NCI-H1436 treated with DMSO at 0.1 percent for 48 hours (cell line): Measurements from ENCODE around the gene KCNE1.
"Not testable (repeated sequence)": the region's sequence is repeated elsewhere in the genome, so short reads cannot be mapped to it uniquely, and the experiment has no call there.

Source experiments
- DNase-seq: peaks from one replicate; lab custom pipeline; 2025; lab: John Stamatoyannopoulos, UW

Gene KCNE1

DNA sequence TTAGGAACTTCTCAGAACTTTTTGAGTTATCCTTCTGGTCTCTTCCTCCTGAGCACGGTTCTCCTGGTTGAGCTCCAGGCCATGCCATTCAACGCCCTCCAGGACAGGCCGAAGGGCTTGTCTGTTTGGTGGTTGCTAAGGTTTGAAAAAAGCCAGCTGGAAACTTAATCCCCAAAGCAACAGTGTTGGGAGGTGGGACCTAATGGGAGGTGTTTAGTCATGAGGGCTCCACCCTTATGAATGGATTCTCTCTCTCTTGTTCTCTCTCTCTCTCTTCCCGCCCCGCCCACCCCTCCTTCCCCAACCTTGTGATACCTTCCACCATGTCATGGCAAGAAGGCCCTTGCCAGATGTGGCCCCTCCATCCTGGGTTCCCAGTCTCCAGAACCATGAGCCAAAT lies 829 bp downstream of the KCNE1 start:
- no peak for DNase-seq

DNA sequence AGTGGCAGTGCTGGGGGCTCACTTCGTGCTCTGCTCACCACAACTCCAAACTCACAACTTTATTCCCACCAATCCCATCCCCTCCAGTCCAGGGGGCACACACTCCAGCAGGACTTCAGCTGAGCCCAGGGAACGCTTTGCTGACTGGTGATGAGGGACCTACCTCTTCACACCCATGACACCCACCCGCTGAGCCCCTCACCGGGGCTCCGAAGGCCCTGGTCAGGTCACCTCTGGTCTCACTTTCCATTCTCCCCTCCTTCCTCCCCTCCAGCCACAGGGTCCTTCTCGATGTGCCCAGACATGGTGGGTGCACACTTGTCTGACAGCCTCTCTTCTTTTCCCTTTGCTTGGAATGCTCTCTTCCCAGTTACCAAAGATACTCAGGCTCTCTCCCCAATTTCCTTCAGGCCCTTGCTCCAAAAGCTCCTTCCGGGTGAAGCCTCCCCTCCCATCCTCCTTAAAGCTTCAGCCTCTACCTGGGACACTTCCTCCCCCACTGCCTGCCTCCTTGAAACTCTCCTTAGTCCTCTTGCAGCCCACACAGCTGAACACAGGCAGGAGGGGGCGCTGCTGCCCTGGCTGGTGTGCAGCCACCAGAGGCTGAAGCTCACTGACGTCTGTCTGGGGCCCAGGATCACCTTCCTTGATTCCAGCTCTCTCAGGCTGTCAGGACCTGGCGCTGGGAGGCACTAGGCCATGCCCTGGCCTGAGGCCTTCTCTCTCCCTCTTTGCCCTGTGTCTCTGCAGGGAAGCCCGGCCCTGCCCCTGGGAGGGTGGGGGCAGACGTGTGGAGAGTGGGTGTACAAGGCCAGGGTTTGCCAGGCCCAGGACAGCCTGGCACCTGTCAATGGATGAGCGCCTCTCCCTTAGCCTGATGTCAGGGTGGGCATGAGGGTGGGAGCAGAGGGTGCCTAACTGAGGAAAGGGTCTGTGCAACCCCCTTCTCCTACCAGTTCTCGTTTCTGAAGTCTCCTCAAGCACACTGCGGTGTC lies 1.6 kb downstream of the KCNE1 start:
- peak; percentile 16 for DNase-seq

DNA sequence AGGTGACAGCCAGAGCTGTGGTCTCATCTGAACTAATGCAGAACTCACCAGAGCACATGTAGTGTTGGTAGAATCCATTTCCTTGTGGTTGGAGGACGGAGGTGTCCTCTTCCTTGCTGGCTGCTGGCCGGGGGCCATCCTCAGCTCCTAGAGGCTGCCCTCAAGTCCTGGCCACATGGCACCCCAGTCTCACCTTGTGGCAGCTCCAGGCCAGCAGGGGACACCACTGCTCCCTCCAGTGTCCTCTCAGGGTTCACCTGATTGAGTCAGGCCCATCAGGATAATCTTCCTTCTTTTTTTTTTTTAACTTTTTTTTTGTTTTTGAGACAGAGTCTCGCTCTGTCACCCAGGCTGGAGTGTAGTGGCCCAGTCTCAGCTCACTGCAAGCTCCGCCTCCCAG lies 2.9 kb downstream of the KCNE1 start:
- DNase-seq, result no peak

DNA sequence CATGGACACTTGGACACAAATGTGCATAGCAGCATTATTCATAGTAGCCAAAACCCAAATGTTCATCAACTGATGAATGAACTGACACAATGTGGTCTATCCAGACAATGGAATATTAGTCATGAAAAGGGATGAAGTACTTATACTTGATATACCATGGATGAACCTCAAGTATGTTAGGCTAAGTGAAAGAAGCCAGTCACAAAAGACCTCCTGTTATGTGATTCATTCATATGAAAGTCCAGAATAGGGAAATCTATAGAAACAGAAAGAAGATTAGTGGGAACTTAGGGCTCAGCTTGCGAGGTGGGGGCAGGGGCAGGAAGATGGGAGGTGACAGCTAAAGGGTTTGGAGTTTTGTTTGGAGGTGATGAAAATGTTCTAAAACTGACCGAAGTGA lies 7.4 kb downstream of the KCNE1 start:
- no peak for DNase-seq

DNA sequence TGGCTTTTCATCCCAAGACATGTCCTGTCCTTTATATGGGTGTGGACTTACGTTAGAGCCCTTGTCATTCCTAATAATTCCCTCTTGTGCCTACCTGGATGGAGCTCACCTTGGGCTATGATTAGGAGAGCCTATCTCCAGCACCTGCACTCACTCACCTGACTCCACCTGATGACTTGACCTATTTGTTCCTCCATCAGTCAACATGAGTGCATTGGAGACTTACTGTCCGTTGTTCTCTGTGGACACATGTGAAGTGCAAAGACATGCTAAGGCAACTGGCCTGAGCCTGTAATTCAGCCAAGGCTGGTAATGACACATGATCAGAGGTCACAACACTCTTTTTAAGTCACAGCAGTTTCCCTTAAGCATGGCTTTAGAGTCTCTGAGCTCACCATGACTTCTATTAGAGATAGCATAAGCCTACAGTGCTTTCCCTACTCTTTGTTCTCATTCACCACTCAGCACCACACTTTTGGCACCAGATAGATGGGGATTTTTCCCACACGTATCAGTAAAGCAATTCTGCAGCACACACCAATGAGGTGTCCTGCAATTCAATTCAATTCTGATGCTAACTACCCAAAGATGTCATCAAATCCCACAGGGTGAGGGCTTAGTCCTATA lies 9.4 kb downstream of the KCNE1 start:
- no peak for DNase-seq

DNA sequence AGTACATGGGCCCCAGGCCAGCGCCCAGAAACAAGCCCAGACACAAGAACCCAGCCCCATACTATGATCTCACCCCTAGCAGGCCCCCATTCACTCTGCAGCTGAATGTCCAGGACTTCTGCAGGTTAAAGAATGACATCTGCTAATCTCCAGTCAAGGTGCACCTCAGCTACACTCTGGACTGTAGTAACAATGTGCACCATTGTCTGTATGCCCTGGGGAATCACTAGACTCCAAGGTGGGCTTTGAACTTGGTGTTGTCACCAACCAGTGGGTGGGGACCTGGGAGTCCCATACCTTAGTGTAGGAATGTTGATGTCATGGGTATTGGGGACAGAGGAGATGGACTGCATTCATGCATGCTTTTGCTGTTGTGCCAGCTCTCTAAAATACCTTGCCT lies 10.3 kb downstream of the KCNE1 start:
- no peak for DNase-seq

DNA sequence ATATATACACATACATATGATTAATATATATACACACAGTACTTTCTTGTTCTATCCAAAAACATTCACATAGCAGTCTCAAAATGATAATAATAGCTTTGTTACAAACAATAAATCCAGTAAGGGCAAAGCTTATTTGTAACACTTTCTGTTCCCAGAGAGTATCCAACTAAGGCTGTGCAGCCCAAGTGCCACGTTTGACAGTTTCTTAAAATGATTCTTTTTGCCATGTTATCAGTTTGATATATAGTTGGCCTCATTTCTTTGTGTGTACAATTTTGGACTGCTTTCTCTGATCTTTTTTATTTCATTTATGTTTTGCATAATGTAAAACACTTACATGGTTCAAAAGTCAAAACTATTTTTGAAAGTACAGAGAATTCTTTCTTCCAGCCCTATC lies 11.8 kb downstream of the KCNE1 start:
- no peak for DNase-seq

DNA sequence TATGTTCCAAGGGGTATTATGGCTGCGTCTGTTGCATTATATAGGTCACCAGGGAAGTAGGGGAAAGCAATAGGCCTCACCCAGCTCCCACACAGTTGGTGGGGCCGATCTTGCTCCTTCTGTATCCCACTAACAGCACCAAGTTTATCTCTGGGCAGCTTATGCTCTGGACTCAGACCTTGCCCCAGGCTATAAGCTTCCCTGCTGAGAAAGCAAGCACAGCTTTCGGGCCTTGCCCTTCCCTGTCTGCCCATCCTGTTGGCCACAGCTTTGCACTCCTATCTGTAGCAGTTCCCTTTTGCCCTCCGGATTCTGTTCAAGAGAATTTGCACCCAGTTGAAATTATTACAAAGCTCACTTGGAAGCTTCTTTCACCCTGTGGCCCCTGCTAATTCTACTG lies 12.9 kb downstream of the KCNE1 start:
- DNase-seq, result no peak

DNA sequence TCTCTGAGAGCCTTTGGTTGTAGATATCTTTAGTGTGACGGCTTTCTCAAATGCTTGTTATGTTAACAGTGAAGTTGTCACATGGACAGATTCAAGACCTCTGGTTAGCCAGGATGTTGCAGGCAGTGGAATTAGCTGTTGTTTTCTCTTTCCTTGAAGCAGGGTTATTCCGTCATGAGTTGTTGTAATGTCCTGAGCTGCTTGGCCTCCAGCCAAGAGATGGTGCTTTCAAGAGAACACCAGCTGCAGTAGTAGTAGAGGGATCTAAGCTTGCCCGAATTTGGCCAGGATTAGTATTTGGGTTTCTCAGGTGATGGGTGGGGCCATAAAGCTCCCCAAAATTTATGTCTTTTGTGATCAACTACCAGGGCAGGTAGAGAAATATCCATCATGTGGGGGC lies 13.4 kb downstream of the KCNE1 start:
- DNase-seq, result no peak

DNA sequence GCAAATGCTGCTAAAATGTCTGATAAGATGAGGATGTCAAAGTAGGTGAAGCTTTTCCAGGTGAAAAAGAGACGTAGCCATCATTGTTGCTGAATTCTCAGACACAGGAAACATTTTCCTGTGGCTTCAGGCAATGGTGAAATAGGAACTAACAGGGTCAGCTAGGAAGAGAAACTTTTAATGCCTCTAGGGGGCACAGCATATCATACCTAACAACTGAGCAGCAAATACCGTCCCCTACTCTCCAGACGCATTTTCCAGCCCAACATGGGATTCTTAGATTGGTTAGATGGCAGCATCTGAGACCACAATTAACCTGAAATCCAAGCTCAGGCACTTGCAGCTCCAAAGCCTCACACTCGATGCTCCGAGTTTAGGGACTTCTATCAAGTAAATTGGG lies 28.2 kb downstream of the KCNE1 start:
- not testable (repeated sequence) for DNase-seq

DNA sequence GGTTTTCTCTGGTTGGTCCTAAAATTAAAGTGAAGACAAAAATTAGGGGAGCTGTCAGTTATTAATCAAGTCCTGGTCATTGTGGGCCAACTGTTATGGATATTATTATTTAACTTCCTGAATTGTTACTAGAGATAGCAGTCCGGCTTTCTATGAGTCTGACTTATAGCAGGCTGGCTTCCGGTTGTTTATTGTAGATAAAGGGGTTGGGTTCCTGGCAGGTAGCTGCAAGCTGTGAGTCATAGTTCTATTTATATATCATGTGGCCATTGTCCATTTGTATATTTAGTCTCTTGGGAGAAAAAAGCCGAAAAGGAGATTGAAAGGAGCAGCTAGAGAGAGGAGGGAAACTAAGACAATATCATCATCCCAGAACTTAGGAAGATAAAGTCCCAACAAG lies 28.6 kb downstream of the KCNE1 start:
- not testable (repeated sequence) for DNase-seq

DNA sequence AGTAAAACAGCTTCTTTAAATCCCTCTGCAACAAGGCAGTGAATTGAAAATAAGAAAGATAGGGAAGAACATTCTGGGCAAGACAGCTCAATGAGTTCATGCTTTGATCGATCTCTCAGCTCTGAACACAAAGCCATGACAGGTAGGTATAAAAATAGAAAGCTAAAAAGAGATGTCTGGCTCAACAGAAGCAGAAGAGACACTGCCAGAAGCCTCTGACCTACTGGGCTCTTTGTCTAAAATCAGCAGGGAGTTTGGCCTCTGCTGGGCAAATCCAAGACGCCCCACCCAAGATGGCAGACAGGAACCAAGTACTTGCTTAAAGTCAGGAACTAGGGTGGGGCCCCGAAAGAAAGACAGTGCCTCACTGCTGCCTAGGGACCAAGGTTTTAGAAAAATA lies 44.7 kb downstream of the KCNE1 start:
- DNase-seq, result not testable (repeated sequence)

DNA sequence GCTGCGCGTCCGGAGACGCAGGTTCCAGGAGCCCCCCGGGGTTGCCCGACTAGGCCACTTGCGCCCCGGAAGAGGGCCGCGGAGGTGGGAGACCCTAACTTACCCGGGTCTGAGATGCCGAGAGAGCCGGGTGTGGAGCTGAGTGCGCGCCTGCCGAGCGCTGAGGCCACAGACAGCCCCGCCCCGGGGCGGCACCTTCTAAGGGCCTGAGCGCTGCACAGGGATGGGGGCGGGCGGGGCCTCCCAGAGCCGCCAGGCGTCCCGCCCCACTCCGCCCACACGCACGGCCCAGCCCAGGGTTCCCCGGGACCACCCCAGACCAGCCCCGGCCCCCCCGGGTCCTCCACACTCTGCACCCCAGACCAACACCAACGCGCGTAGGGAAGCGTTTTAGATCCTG lies 52.6 kb downstream of the KCNE1 start:
- not testable (repeated sequence) for DNase-seq

DNA sequence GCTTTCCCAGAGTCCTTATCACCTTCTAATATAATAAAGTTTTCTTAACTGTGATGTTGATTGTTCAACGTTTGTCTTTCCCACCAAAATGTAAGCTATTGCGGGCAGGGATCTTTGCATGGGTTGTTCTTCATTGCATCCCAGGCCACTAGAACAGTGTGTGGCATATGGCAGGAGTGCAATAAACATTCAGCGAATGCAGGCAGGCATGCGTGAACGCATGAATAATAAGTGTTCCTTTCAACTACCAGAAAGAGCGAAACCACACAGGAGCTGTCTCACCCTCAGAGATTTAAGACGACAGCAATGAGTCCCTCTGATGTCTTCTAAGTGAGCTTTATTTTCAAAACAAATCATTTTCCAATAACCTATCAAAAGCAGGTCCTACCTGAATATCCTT lies 53.7 kb downstream of the KCNE1 start:
- DNase-seq, result not testable (repeated sequence)

DNA sequence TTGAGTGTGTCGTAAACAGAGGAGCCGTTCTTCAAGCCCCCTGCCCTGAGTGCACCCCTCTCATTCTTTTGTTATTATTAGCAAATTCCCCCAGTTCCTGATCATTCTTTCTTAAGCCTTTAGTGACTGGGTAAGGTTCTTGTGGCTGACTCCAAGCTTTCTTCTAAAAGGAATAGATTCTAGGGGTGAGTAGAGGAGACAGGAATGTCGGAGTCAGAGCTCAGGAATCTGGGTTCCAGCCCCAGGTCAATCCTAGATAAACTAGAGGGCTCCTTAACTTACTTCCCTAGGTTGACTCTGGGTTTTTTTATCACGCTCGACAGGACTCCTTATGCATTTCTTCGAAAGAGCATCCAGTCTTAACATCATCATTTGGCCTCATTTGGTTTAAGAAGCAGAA lies 55.8 kb downstream of the KCNE1 start:
- not testable (repeated sequence) for DNase-seq

DNA sequence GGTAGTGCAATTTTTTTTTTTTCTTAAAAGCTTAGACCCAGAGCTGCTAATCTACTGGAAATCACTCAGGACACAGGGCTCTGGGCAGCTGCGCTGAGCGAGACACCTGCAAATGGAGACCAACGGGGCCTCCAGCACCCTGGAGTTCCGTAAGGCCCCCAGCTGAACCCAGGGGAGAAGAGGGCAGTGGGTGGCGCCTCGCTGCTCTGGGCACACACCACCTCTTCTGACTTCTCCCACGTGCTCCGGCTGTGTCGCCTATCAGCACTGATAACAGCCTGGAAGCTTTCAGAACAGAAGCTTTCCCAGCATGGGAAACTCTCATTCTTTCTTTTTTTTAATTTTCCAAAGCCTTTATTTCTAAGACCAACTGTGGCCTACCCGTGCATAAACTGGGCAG lies 56.4 kb downstream of the KCNE1 start:
- not testable (repeated sequence) for DNase-seq

DNA sequence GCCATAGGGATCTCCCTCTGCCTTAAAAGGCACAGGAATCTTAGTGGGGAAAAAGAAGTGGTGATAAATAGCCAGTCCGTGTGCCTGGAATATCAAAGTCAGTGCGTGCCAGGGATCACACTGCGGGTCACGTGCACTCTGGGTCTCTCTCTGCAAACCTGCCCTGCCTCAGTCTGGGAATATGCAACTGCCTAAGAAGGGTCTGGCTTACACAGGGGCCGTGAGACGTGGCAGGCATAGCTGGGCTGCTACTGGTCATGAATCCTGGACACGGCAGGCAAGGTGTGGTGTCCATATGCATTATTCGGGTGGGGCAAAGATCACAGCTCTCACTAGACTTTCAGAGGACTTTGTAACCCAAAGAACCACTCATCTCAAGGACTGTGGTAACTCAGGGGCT lies 65.0 kb downstream of the KCNE1 start:
- not testable (repeated sequence) for DNase-seq

DNA sequence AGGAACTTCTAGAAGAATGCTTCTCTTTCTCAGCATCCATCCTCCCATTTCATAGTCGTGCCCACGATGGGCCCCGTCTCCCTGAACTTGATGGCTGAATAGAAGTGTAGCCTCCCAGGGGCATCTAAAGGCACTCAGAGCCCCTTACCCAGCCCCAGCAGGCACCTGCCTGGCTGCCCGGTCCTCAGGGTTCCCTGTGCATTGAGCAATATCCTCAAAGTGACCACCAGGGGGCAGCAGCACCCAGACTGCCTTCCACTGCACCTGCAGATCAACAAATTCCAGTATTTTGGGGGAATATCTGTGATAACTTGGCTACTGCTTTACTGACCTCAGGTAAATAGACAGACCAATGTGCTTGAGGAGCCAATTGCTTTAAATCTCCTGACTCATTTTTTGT lies 68.5 kb downstream of the KCNE1 start:
- not testable (repeated sequence) for DNase-seq

DNA sequence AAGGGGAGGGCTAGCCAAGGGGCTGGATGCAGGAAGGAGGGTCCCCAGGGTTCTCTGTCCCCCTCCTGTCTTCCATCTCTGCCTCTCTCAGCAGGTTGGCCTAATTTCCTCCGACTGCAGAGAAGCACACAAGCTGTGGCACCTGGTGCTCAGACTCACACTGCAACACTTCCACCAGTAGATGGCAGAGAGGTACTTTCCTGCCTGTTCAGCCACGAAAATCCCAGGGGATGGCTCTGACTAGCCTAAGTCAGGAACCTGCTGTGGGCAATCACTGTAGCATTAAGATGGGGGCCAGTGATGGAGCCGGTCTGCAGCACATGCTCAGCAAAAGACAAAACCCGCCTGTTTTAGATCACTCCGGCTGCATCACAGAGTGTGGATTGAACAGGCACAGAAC lies 82.3 kb downstream of the KCNE1 start:
- DNase-seq, result not testable (repeated sequence)

DNA sequence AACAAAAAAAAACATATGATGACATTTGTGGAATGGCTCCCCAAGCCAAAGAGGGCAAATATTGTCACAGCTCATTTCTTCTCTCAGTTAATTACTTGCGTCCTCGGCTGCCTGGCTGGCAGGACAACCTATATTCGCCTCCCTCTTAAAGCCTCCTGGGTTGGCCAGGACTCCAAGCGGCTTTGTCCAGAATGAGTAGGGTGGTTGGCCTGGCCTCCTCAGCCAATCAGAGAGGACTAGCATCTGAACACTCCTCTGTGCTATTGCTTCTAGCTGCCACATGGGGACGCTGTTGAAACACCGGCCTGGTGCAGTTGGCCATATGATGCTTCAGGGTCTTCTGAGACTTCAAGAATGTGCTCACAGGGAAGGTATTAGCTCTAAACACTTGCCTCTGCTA lies 83.6 kb downstream of the KCNE1 start:
- not testable (repeated sequence) for DNase-seq

DNA sequence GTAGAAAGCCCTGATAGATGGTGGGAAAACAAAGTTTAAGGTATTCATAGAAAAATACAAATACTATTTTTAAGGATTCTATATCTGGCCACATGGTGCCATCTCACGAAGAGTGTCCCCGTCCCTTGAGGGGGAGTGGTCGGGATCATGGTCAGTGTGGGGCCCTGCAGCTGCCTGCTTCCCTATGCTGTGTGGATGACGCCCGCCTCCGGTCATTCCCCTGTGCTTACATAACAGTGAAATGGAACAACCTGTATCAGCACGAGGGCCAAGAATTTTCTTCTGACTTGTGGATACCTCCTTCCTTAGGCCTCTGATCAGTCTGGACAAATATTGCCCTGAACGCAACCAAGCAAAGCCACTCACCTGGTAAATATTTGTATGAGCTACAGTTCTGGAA lies 84.7 kb downstream of the KCNE1 start:
- DNase-seq, result not testable (repeated sequence)

DNA sequence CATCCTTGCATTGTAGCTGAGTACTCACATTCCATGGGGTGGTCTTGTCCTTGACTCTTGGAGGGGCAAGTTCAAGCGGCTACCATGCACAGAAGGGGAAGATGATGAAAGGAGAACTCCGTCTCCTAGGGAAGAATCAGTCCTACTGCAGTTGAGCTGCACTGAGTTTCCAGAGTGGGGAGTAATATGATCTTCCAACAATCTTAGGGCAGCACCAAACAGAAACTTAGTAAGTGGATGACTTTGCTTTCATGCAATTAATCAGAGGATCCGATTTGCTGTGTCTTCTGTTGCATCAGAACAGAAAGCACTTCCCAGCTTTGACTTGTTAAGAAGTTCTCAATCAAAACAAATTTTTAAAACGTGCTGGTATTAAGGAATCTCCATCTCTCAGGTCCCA lies 88.2 kb downstream of the KCNE1 start, which contains the start of gene SMIM34:
TSS of gene SMIM34 (minus strand) at position 147 of the 400 bp plus-strand sequence. CDS start at position 35, 112 bp downstream.
- DNase-seq, result not testable (repeated sequence)

DNA sequence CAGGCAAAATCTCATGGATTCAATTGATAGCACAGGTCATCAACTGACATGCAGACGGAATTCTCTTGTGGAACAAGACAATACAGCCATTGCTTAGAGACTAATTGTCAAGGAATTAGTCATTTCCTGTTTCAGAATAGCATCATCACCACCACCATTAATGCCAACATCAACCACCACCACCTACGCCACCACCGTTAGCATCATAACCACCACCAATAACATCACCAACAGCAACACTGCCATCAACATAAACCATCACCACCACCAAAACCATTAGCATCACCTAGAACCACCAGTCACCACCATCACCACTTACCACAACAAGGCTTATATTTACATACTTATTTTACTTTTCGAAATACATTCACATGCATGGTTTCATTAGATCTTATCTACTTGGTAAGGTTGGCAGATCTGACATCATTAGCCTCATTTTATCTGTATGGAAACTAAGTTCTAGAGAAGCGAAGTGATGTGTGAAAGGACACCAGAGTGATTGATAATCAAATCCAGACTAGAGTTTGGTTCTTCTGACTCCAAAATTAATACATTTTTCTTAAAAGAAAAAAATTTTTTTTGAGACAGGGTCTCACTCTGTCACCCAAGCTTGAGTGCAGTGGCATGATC lies 94.4 kb downstream of the KCNE1 start:
- not testable (repeated sequence) for DNase-seq
